Dendritic cell treated with granulocyte-macrophage colony-stimulating factor and Interleukin-4, amounts not matched to agents 40 ng/mL and 50 ng/mL, for 4 days (primary cell): ENCODE results near the gene DLGAP4.
A peak's percentile ranks its signal among the peaks of the same experiment; 100 is the strongest.
"Not testable (repeated sequence)": the region's sequence is repeated elsewhere in the genome, so short reads cannot be mapped to it uniquely, and the experiment has no call there.

ENCODE experiments used
- H3K27ac Mint-ChIP-seq: one replicate; pipeline ENCODE4 v1.8.0; 2022; ENCODE audit warnings: mild to moderate bottlenecking, mixed read lengths
- H3K27me3 Mint-ChIP-seq: one replicate; pipeline ENCODE4 v1.8.0; 2022; ENCODE audit warnings: mild to moderate bottlenecking, mixed read lengths
- H3K36me3 Mint-ChIP-seq: one replicate; pipeline ENCODE4 v1.8.0; 2022; ENCODE audit warnings: low read depth, mixed read lengths
- H3K4me1 Mint-ChIP-seq: one replicate; pipeline ENCODE4 v1.8.0; 2022; ENCODE audit warnings: low read depth, mixed read lengths
- H3K4me3 Mint-ChIP-seq: one replicate; pipeline ENCODE4 v1.8.0; 2022; ENCODE audit warnings: mild to moderate bottlenecking, moderate library complexity, mixed read lengths
- H3K9me3 Mint-ChIP-seq: one replicate; pipeline ENCODE4 v1.8.0; 2022; ENCODE audit warnings: mixed read lengths
- intact Hi-C: fragments of 100-400 bp; cut with micrococcal nuclease; formaldehyde crosslinking; loops from one replicate; pipeline ENCODE4 v1.15.0; 2022

Gene DLGAP4

DNA sequence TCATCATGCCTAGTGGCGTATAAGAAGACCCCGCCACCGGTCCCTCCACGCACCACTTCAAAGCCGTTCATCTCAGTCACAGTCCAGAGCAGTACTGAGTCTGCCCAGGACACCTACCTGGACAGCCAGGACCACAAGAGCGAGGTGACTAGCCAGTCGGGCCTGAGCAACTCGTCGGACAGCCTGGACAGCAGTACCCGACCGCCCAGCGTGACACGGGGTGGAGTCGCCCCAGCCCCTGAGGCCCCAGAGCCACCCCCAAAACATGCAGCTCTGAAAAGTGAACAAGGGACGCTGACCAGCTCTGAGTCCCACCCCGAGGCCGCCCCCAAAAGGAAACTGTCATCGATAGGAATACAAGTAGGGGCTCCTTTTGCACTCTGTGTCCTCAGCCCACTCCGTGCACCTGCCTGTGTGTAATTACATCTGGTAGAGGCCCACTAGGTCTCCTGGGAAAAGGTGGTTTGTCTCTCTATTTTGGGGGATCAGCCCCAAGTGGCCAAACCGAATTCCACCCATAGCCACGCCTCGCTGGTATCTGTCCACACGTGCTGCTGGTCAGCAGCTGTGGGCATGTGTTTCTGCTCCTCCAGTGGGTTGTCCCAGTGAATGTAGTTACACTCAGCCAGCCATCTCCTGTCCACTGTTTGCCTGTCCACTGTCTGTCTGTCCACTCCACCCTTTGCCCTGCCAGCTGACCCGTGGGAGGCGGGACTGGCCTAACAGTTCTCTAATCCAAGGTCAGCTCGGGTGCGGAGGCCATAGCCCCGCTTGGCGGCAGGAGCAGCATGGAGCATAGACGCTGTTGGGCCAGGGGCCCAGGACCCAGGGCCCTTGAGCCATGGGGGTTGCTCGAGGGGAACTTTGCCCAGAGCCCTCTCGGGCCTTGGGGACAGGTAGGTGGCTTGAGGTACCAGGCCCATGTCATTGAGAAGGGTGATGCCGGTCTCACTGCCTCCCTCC, 190.8 kb downstream of the DLGAP4 start:
- Mint-ChIP-seq H3K27me3 (no peaks in the 10 kb centered on the region), H3K4me3 (no peak overlapping the region), H3K9me3 (no peaks in the 10 kb centered on the region), H3K27ac (no peak overlapping the region), H3K36me3 (peaks cover 80% of the 10 kb centered on the region), H3K4me1 (peaks cover 6% of the 10 kb centered on the region)
- intact Hi-C loops, result no loop called here

DNA sequence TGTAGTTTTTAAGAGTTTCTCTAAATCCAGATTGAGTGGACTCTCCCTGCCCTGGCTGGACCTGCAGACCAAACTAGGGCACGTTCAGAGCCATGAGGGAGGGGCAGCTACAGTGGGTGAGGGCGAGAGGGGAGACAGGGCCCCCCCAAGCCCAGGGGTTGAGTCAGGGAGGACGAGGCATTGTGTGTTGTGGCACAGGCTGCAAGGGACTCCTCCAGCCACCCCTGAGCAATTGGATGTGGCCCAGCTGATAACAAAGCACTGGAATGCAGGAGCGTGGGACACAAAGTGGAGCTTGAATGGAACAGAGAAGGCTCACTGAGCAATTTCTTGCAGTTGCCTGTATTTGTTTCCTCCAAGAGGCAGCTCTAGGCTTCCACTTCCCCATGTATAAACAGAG, 191.7 kb downstream of the DLGAP4 start:
- Mint-ChIP-seq H3K27me3 (no peaks in the 10 kb centered on the region), H3K4me1 (no peaks in the 10 kb centered on the region), H3K9me3 (no peaks in the 10 kb centered on the region), H3K4me3 (no peak overlapping the region), H3K27ac (no peak overlapping the region), H3K36me3 (peaks cover 87% of the 10 kb centered on the region)
- intact Hi-C loops, result no loop called here

DNA sequence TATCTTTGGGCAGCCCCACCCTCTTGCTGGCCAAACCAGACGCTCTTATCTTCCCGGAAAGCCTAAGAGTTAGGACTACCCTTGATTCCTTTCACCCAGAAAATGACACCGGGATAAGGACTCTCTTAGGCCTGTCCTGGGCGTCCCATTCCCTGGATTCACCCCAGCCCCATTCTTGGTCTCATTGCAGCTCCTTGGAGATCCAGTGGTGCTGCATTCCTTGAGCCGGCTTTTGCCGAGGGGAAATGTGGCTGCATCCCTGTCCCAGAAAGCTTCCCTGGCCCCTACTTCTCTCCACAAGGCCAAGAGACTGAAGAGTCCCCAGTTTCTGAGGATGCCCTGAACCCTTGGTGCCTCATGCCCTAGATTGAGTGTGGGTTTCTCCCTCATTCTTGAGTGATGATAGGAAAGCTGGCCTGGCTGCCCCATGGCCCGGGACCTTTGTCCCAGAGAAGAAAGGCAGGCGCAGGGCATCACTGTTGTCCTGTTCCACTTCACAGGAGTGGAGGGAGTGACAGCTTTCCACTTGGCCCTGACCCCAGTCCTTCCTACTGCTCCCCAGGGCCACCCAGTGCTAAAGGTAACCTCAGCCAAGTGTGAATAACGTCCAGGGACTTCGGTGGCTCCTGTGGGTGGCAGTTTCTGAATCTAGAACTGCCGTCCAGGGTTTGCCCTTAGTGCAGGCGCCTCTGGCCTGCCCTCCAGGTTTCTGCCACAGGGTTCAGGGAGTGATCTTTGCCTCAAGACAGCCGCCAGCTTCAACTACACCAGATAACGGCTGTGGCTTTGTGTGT, 192.4 kb downstream of the DLGAP4 start:
- Mint-ChIP-seq H3K9me3 (no peaks in the 10 kb centered on the region), H3K4me3 (no peak overlapping the region), H3K27me3 (no peaks in the 10 kb centered on the region), H3K36me3 (peaks cover 89% of the 10 kb centered on the region), H3K4me1 (no peaks in the 10 kb centered on the region), H3K27ac (no peak overlapping the region)
- intact Hi-C loops, result no loop called here

DNA sequence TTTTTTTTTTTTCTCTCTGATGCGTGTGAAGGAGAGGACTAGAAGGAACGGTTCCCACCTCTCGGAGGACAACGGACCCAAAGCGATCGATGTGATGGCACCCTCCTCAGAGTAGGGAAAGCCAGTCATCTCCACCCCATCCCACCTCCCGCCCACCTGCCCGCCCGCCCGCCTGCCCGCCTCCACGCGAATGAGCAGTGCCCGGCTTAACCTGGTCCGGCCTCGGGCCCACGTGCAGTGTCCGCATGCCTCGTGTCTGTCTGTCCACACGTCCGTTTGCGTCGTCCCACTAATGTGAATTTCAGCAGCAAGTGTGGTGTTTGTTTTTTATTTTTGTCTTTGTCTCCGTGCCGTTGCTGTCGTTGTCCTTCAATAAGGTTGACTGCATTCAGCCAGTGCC, 193.1 kb downstream of the DLGAP4 start:
- peaks cover 89% of the 10 kb centered on the region for H3K36me3 Mint-ChIP-seq
- no peaks in the 10 kb centered on the region for H3K9me3 Mint-ChIP-seq
- no peaks in the 10 kb centered on the region for H3K27me3 Mint-ChIP-seq
- no peaks in the 10 kb centered on the region for H3K4me1 Mint-ChIP-seq
- intact Hi-C loops, result no loop called here
- no peak overlapping the region for H3K4me3 Mint-ChIP-seq
- no peak overlapping the region for H3K27ac Mint-ChIP-seq

DNA sequence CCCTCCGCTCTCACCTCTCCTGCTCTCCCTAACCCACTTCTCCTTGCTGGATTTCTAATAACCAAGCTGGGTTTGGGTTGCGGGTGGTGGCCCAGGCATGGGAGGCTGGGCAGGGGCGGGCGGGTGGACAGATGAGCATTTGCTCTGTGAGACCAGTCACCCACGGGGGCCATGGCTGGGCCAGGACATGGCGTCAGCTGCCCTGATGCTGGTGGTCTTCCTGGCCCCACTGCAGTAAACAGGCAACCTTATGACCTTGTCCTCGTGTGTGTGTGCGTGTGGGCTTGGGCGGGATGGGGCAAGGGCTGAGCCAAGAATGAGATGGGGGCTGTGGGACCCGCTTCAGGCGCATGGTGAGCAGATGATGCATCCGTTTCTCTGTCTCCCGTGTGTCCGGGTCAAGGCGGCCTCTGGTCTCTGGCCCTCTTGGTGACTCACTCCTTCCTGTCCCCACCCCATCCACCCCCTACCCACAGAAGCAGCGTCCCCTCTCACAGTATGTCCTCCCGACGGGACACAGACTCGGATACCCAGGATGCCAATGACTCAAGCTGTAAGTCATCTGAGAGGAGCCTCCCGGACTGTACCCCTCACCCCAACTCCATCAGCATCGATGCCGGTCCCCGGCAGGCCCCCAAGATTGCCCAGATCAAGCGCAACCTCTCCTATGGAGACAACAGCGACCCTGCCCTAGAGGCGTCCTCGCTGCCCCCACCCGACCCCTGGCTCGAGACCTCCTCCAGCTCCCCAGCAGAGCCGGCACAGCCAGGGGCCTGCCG, 193.8 kb downstream of the DLGAP4 start:
- H3K9me3 Mint-ChIP-seq, result no peaks in the 10 kb centered on the region
- no peak overlapping the region for H3K27ac Mint-ChIP-seq
- H3K27me3 Mint-ChIP-seq, result no peaks in the 10 kb centered on the region
- intact Hi-C loops, result no loop called here
- H3K4me1 Mint-ChIP-seq, result no peaks in the 10 kb centered on the region
- no peak overlapping the region for H3K4me3 Mint-ChIP-seq
- H3K36me3 Mint-ChIP-seq, result peaks cover 96% of the 10 kb centered on the region

DNA sequence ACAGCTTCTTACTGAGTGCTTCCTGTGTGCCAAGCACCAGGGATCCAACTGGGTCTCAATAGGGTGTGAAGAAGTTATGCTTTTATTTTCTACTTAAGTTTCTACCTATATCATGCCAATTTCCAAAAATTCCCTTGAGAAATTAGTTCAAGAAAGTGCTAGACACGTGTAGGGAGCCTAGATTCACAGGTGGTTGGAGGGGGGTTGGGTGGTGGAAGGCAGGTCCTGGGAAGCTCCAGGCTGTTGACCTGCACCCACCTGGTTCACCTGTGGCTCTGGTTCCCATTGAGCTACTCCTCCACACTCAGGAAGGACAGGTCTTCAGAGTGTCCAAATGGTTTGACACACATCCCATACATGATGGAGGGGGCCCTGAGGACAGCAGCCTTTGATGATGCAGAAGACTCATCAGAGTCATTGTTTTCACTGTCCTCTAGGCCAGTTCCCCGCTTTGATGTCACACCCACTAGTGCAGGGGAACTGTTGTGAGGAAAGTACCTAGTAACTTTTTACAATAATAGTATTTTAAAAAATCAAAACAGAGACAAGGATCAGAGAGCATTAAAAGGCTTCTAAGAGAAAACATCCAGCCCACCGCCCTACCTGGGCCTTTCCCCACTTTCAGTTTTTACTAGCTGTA, 195.3 kb downstream of the DLGAP4 start:
- H3K9me3 Mint-ChIP-seq, result no peaks in the 10 kb centered on the region
- H3K4me3 Mint-ChIP-seq, result no peak overlapping the region
- intact Hi-C loops, result no loop called here
- no peaks in the 10 kb centered on the region for H3K27me3 Mint-ChIP-seq
- peaks cover 6% of the 10 kb centered on the region for H3K4me1 Mint-ChIP-seq
- no peak overlapping the region for H3K27ac Mint-ChIP-seq
- H3K36me3 Mint-ChIP-seq, result peaks cover 93% of the 10 kb centered on the region

DNA sequence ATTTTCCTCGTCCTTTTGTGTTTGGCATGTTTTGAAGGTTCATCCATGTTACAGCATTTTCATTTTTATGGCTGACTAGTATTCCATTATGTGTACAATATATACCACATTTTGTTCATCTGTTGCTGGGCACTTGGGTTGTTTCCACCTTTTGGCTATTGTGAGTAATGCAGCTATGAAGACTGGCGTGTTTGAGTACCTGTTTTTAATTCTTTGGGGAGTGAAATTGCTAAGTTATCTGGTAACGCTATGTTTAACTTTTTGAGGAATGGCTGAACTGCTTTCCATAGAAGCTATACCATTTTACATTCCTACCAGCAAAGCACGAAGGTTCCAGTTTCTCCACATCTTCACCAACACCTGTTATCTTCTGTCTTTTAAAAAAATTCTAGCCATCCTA, 198.2 kb downstream of the DLGAP4 start:
- H3K27ac Mint-ChIP-seq, result no peak overlapping the region
- no peaks in the 10 kb centered on the region for H3K9me3 Mint-ChIP-seq
- peaks cover 6% of the 10 kb centered on the region for H3K4me1 Mint-ChIP-seq
- no peaks in the 10 kb centered on the region for H3K27me3 Mint-ChIP-seq
- peaks cover 87% of the 10 kb centered on the region for H3K36me3 Mint-ChIP-seq
- no peak overlapping the region for H3K4me3 Mint-ChIP-seq
- intact Hi-C loops, result no loop called here

DNA sequence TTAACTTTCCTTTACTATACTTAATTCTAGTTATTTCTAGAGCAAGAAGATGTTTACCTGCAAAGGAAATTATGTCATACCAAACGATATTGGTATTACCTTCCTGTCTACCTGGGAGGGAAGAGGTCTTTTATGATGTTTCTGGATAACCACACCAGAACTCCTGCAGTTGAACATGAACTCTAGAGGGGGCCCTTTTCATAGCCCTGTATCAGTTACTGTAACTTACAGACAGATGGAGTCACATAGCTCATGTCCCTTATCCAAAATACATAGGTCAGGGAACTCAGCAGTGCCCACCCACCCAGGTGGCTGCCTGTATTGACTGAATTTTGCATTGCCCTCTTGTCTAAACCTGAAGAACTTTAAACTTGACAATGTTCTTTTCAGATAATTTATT, 200.1 kb downstream of the DLGAP4 start:
- Mint-ChIP-seq H3K27me3 (no peaks in the 10 kb centered on the region), H3K36me3 (peaks cover 67% of the 10 kb centered on the region), H3K4me1 (peaks cover 6% of the 10 kb centered on the region), H3K9me3 (no peaks in the 10 kb centered on the region), H3K27ac (no peak overlapping the region), H3K4me3 (no peak overlapping the region)
- intact Hi-C loops, result no loop called here

DNA sequence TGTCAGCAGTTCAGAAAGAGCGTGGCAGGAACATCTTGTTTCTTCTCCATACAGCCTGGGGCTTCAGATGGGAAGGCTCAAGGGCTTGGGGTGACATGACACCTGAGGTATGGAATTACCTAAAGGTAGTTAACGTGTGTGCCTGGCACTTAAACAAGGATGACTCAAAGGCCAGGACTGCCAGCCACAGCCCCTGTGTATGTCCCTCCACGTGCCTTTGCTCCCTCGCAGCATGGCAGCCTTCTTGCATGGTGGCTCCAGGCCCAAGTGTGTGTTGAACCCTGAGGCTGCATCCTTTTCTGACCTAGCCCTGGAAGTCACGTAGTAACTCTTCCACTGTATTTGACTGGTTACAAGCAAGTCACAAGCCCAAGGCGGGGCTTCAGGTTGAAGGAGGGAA, 201.6 kb downstream of the DLGAP4 start:
- no peak overlapping the region for H3K27ac Mint-ChIP-seq
- H3K4me1 Mint-ChIP-seq, result peaks cover 6% of the 10 kb centered on the region
- no peak overlapping the region for H3K4me3 Mint-ChIP-seq
- no peaks in the 10 kb centered on the region for H3K9me3 Mint-ChIP-seq
- intact Hi-C loops, result no loop called here
- H3K36me3 Mint-ChIP-seq, result peaks cover 66% of the 10 kb centered on the region
- no peaks in the 10 kb centered on the region for H3K27me3 Mint-ChIP-seq

DNA sequence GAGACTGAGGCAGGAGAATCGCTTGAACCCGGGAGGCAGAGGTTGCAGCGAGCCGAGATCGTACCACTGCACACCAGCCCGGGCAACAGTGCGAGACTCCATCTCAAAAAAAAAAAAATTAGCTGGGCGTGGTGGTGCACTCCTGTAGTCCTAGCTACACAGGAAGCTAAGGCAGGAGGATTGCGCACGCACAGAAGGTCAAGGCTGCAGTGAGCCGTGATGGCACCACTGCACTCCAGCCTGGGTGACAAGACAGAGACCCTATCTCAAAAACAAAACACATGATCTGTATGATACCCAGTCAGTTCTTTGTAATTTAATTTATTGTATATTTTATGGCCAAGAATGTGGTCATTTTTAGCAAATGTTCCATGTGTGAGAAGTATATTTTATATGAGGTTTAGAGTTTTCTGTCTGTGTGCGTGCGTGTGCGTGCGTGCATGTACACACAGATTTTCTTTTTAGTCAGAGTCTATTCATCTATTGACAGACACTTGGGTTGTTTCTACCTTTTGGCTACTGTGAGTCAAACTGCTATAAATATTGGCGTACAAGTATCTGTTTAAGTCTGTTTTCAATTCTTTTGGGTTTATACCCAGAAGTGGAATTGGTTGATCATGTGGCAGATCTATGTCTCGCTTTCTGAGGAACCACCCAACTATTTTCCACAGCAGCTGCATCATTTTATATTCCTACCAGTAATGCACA, 213.0 kb downstream of the DLGAP4 start:
- no peaks in the 10 kb centered on the region for H3K27me3 Mint-ChIP-seq
- H3K36me3 Mint-ChIP-seq, result peaks cover 80% of the 10 kb centered on the region
- no peak overlapping the region for H3K27ac Mint-ChIP-seq
- H3K4me1 Mint-ChIP-seq, result peaks cover 23% of the 10 kb centered on the region
- H3K9me3 Mint-ChIP-seq, result no peaks in the 10 kb centered on the region
- intact Hi-C loops, result no loop called here
- no peak overlapping the region for H3K4me3 Mint-ChIP-seq

DNA sequence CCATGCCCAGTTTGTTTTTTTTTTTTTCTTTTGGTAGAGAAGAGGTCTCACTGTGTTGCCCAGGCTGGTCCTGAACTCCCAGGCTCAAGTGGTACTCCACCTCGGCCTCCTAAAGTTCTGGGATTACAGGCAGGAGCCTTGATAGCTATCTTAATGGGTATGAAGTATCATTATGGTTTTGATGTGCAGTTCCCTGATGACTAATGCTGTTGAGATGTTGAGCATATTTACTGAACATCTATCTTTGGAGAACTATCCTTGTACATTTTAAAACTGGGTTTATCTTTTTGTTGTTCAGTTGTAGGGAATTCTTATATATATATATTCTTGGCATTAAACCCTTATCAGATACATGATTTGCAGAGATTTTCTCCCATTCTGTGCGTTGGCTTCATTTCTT, 213.8 kb downstream of the DLGAP4 start:
- peaks cover 77% of the 10 kb centered on the region for H3K36me3 Mint-ChIP-seq
- intact Hi-C loops, result no loop called here
- no peaks in the 10 kb centered on the region for H3K9me3 Mint-ChIP-seq
- H3K4me1 Mint-ChIP-seq, result peaks cover 24% of the 10 kb centered on the region
- no peaks in the 10 kb centered on the region for H3K27me3 Mint-ChIP-seq
- no peak overlapping the region for H3K27ac Mint-ChIP-seq
- no peak overlapping the region for H3K4me3 Mint-ChIP-seq

DNA sequence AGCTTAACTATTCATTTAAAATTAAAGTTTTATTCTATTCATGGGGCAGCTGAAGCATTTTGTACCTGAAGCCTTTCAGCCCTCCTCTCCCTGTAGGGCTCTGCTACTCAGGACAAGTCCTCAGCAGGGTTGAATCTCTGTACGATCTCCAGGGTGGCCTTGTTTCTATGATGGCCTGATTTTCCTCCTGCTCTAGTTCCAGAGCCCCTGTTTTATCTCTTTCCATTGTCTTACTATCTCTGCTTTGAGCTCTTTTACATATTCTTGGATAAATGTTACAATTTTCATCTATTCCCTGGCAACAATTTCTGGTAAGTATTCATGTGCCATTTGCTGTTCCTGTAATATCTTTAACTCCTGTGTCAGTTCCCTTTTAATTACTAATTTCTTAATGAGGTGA, 215.4 kb downstream of the DLGAP4 start:
- no peaks in the 10 kb centered on the region for H3K27me3 Mint-ChIP-seq
- H3K4me1 Mint-ChIP-seq, result peaks cover 24% of the 10 kb centered on the region
- H3K36me3 Mint-ChIP-seq, result peaks cover 80% of the 10 kb centered on the region
- H3K27ac Mint-ChIP-seq, result no peak overlapping the region
- intact Hi-C loops, result no loop called here
- no peaks in the 10 kb centered on the region for H3K9me3 Mint-ChIP-seq
- H3K4me3 Mint-ChIP-seq, result no peak overlapping the region

DNA sequence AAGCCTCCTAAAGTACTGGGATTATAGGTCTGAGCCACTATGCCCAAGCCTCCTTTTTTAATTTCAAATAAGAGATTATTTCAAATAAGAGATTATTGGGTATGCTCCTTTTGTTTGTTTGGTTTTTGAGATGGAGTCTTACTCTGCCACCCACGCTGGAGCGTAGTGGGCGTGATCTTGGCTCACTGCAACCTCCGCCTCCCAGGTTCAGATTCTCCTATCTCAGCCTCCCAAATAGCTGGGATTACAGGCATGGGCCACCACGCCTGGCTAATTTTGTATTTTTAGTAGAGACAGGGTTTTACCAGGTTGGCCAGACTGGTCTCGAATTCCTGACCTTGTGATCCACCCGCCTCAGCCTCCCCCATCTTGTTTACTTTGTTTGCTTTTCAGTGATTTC, 216.3 kb downstream of the DLGAP4 start:
- H3K27ac Mint-ChIP-seq, result peak overlapping the region; percentile 32
- H3K9me3 Mint-ChIP-seq, H3K4me3 Mint-ChIP-seq, H3K27me3 Mint-ChIP-seq, intact Hi-C loops: not testable (repeated sequence)
- peaks cover 24% of the 10 kb centered on the region for H3K4me1 Mint-ChIP-seq
- H3K36me3 Mint-ChIP-seq, result peaks cover 83% of the 10 kb centered on the region
